SK-N-SH treated with all-trans-retinoic acid at 6 μM for 48 hours (cell line): ENCODE results near the gene THY1.

Experiments used
- ARNTL ChIP-seq: fragments of 450-650 bp; formaldehyde crosslinking; IDR thresholded peaks from 2 replicates; pipeline ENCODE4 v1.5.0; 2020; ENCODE audit warnings: low read depth, mild to moderate bottlenecking, moderate library complexity, borderline replicate concordance
- CSDC2 ChIP-seq: fragments of 250-450 bp; sonication (Bioruptor Pico); IDR thresholded peaks from 2 replicates; pipeline ENCODE4 v1.5.0; 2020; ENCODE audit warnings: mild to moderate bottlenecking, moderate library complexity
- ISL1 ChIP-seq: fragments of 250-450 bp; sonication (Bioruptor Pico); IDR thresholded peaks from 2 replicates; pipeline ENCODE4 v2.1.2; 2022; ENCODE audit warnings: mild to moderate bottlenecking, moderate library complexity
- OSR1 ChIP-seq: fragments of 250-450 bp; sonication (Bioruptor Pico); IDR thresholded peaks from 2 replicates; pipeline ENCODE4 v1.8.0; 2022; ENCODE audit warnings: moderate library complexity, mild to moderate bottlenecking, inconsistent platforms
- RARB ChIP-seq: fragments of 250-450 bp; sonication (Bioruptor Pico); IDR thresholded peaks from 2 replicates; pipeline ENCODE4 v1.8.0; 2021; ENCODE audit warnings: mild to moderate bottlenecking, moderate library complexity
- TCF4 ChIP-seq: fragments of 250-450 bp; sonication (Bioruptor Pico); IDR thresholded peaks from 2 replicates; pipeline ENCODE4 v1.8.0; 2021; ENCODE audit warnings: mild to moderate bottlenecking, moderate library complexity, borderline replicate concordance
- TOX ChIP-seq: fragments of 250-450 bp; sonication (Bioruptor Pico); IDR thresholded peaks from 2 replicates; pipeline ENCODE4 v1.8.0; 2021; ENCODE audit warnings: mild to moderate bottlenecking, moderate library complexity, borderline replicate concordance
- ZC3H10 ChIP-seq: fragments of 250-450 bp; sonication (Bioruptor Pico); IDR thresholded peaks from 2 replicates; pipeline ENCODE4 v1.5.1; 2021; ENCODE audit warnings: mild to moderate bottlenecking, moderate library complexity
- ZFP30 ChIP-seq: fragments of 450-650 bp; formaldehyde crosslinking; IDR thresholded peaks from 2 replicates; pipeline ENCODE4 v1.5.0; 2022; ENCODE audit warnings: mild to moderate bottlenecking, moderate library complexity
- ZNF565 ChIP-seq: fragments of 450-650 bp; formaldehyde crosslinking; conservative IDR thresholded peaks from 2 replicates; pipeline ENCODE4 v1.5.0; 2020; ENCODE audit warnings: low read depth, mild to moderate bottlenecking, moderate library complexity
- ZNF8 ChIP-seq: fragments of 450-650 bp; formaldehyde crosslinking; IDR thresholded peaks from 2 replicates; pipeline ENCODE4 v1.5.0; 2020; ENCODE audit warnings: mild to moderate bottlenecking, moderate library complexity
- TF ChIP-seq, protein P1 (sequence below): fragments of 250-450 bp; sonication (Bioruptor Pico); IDR thresholded peaks from 2 replicates; pipeline ENCODE4 v1.8.0; 2020; ENCODE audit warnings: mild to moderate bottlenecking, moderate library complexity, borderline replicate concordance
- TF ChIP-seq, protein P2 (sequence below): fragments of 250-450 bp; sonication (Bioruptor Pico); IDR thresholded peaks from 2 replicates; pipeline ENCODE4 v1.5.1; 2020; ENCODE audit warnings: low read depth, mild to moderate bottlenecking, moderate library complexity

DNA sequence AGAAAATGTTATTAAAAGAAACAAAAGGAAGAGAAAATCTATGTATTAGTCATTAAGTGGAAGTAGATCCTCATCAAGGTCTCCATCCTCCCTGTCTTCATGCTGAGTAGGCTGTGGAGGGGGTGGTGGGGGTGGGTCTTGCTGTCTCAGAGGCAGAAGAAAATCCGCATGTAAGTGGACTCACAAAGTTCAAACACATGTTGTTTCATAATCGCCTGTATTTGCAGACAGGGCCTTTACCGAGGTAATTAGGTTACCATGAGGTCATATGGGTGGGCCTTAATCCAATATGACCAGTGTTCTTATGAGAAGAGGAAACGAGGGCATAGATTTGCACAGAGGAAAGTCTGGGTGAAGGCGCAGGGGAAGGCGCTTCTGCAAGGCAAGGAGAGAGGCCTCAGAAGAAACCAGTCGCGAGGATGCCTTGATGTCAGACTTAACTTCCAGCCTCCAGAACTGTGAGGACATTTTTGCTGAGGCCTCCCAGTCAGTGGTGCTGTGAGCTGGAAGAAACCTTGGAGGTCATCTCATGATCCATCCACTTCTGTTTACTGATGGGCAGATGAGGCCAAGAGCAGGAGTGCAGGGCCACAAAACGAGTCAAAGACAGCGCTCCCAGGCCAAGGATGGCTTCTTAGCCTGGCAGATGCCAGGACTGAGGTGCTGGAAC, 49.3 kb upstream of the THY1 start:
- TF ChIP-seq, protein P1, sequence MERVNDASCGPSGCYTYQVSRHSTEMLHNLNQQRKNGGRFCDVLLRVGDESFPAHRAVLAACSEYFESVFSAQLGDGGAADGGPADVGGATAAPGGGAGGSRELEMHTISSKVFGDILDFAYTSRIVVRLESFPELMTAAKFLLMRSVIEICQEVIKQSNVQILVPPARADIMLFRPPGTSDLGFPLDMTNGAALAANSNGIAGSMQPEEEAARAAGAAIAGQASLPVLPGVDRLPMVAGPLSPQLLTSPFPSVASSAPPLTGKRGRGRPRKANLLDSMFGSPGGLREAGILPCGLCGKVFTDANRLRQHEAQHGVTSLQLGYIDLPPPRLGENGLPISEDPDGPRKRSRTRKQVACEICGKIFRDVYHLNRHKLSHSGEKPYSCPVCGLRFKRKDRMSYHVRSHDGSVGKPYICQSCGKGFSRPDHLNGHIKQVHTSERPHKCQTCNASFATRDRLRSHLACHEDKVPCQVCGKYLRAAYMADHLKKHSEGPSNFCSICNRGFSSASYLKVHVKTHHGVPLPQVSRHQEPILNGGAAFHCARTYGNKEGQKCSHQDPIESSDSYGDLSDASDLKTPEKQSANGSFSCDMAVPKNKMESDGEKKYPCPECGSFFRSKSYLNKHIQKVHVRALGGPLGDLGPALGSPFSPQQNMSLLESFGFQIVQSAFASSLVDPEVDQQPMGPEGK (CRISPR knock-in tag): no peak
- TF ChIP-seq ZNF8 (CRISPR knock-in tag) (no peak), ISL1 (CRISPR knock-in tag) (no peak), OSR1 (no peak), ARNTL (no peak), RARB (CRISPR knock-in tag) (no peak), ZFP30 (CRISPR knock-in tag) (no peak), ZNF565 (CRISPR knock-in tag) (no peak), CSDC2 (CRISPR knock-in tag) (no peak), TCF4 (no peak), ZC3H10 (no peak), TOX (CRISPR knock-in tag) (no peak)
- TF ChIP-seq, protein P2, sequence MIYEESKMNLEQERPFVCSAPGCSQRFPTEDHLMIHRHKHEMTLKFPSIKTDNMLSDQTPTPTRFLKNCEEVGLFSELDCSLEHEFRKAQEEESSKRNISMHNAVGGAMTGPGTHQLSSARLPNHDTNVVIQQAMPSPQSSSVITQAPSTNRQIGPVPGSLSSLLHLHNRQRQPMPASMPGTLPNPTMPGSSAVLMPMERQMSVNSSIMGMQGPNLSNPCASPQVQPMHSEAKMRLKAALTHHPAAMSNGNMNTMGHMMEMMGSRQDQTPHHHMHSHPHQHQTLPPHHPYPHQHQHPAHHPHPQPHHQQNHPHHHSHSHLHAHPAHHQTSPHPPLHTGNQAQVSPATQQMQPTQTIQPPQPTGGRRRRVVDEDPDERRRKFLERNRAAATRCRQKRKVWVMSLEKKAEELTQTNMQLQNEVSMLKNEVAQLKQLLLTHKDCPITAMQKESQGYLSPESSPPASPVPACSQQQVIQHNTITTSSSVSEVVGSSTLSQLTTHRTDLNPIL (CRISPR knock-in tag): no peak
